ENCODE measurements around the gene COA7.

- TF ChIP-seq CTCF (conservative IDR thresholded peaks at IDR 0.05): no peak
- TF ChIP-seq ZFX (IDR thresholded peaks at IDR 0.05): no peak
Observed at GRCh38 chr1:52691821-52692220, 6.3 kb downstream of the COA7 start.

Measured in C4-2B (cell line).